SK-N-SH (cell line): Measurements from ENCODE around the gene RAG2. TPM values are rescaled to one million over a fixed set of nuclear protein-coding genes. Genes with fewer than 3 reads are reported as not detected.

Experiments used
- CTCF ChIA-PET: fragments of 300-600, 350-600 bp; formaldehyde crosslinking; extraction: SDS; loops from one replicate; lab custom pipeline; 2021; lab: Yijun Ruan, JAX
- POLR2A ChIA-PET: fragments of 350-600 bp; sonication (Branson Sonifier 250); formaldehyde crosslinking; extraction: SDS; loops from one replicate; lab custom pipeline; 2020; ENCODE audit warnings: antibody characterized with exemption, inconsistent platforms; lab: Yijun Ruan, JAX
- DNase-seq: peaks from one replicate; pipeline ENCODE4 v3.0.0; 2012
- H2AFZ ChIP-seq: fragments of 200-600 bp; sonication (generic); 2 replicates; pipeline ENCODE4 v1.8.1; 2016; ENCODE audit warnings: antibody characterized with exemption, mild to moderate bottlenecking, low read depth
- H3F3A ChIP-seq: fragments of 200-600 bp; sonication (generic); replicated peaks from 2 replicates; pipeline ENCODE3; 2016; ENCODE audit warnings: antibody characterized with exemption, mild to moderate bottlenecking; ENCODE audit not compliant: insufficient read depth
- H3K27ac ChIP-seq, 2 experiments: fragments of 200-500 bp in 1 of 2; fragments of 200-600 bp in 1 of 2; sonication (Bioruptor generic) in 1 of 2; sonication (generic), shearing (Covaris generic) in 1 of 2; 2 replicates each; pipeline versions ENCODE4 v1.5.1 to v1.6.1; 2014 to 2016; ENCODE audit warnings: low read depth in 2 of 2, inconsistent platforms in 1 of 2, low read length in 1 of 2, mild to moderate bottlenecking in 1 of 2, mixed read lengths in 1 of 2
- H3K27me3 ChIP-seq: fragments of 200-600 bp; sonication (generic), shearing (Covaris generic); 2 replicates; pipeline ENCODE4 v1.6.1; 2016; ENCODE audit warnings: mixed run types; ENCODE audit not compliant: insufficient read depth
- H3K36me3 ChIP-seq, 2 experiments: fragments of 200-500 bp in 1 of 2; fragments of 200-600 bp in 1 of 2; sonication (Bioruptor generic) in 1 of 2; sonication (generic) in 1 of 2; replicated peaks in 1 of 2; 2 replicates each; pipeline versions ENCODE3 to v1.5.1; 2014 to 2016; ENCODE audit warnings: low read length in 1 of 2, mild to moderate bottlenecking in 1 of 2; ENCODE audit not compliant: insufficient read depth in 2 of 2, control insufficient read depth in 1 of 2
- H3K4me1 ChIP-seq, 2 experiments: fragments of 200-500 bp in 1 of 2; fragments of 200-600 bp in 1 of 2; sonication (Bioruptor generic) in 1 of 2; sonication (generic), shearing (Covaris generic) in 1 of 2; 2 replicates each; pipeline versions ENCODE4 v1.5.1 to v1.6.1; 2014 to 2016; ENCODE audit warnings: low read depth in 1 of 2, low read length in 1 of 2, mixed run types in 1 of 2; ENCODE audit not compliant: insufficient read depth in 2 of 2, control insufficient read depth in 1 of 2
- H3K4me2 ChIP-seq: fragments of 200-600 bp; sonication (generic), shearing (Covaris generic); 2 replicates; pipeline ENCODE4 v1.6.1; 2017; ENCODE audit warnings: mixed run types
- H3K4me3 ChIP-seq, 2 experiments: fragments of 200-500 bp in 1 of 2; fragments of 200-600 bp in 1 of 2; sonication (Bioruptor generic) in 1 of 2; sonication (generic), shearing (Covaris generic) in 1 of 2; 2 replicates each; pipeline versions ENCODE4 v1.5.1 to v1.8.1; 2014 to 2016; ENCODE audit warnings: low read depth in 2 of 2, inconsistent platforms in 1 of 2, low read length in 1 of 2, mild to moderate bottlenecking in 1 of 2, mixed read lengths in 1 of 2, moderate library complexity in 1 of 2
- H3K79me2 ChIP-seq: fragments of 200-600 bp; sonication (generic); 2 replicates; pipeline ENCODE4 v1.8.1; 2017; ENCODE audit warnings: mild to moderate bottlenecking; ENCODE audit not compliant: insufficient read depth
- H3K9ac ChIP-seq: fragments of 200-600 bp; sonication (generic); 2 replicates; pipeline ENCODE4 v1.6.1; 2017; ENCODE audit warnings: mixed run types
- H3K9me2 ChIP-seq: fragments of 200-600 bp; sonication (generic); 2 replicates; pipeline ENCODE4 v1.6.1; 2017; ENCODE audit warnings: mixed run types
- H3K9me3 ChIP-seq: fragments of 200-600 bp; sonication (generic); 2 replicates; pipeline ENCODE4 v1.6.1; 2017; ENCODE audit warnings: mixed run types, mild to moderate bottlenecking, moderate library complexity
- H4K20me1 ChIP-seq: fragments of 200-600 bp; sonication (generic); 2 replicates; pipeline ENCODE4 v1.6.1; 2017; ENCODE audit warnings: mild to moderate bottlenecking, mixed run types; ENCODE audit not compliant: insufficient read depth
- EP300 ChIP-seq, 2 experiments: IDR thresholded peaks; 2 replicates each; pipeline versions ENCODE4 v1.4.0 to v1.6.1; 2012; ENCODE audit warnings: borderline replicate concordance in 1 of 2, low read depth in 1 of 2, low read length in 1 of 2
- EZH2phosphoT487 ChIP-seq: fragments of 200-600 bp; sonication (generic); IDR thresholded peaks from 2 replicates; pipeline ENCODE4 v1.6.1; 2017; ENCODE audit warnings: low read depth, mixed run types, mild to moderate bottlenecking, antibody characterized with exemption, moderate library complexity, borderline replicate concordance
- FOSL2 ChIP-seq: IDR thresholded peaks from 2 replicates; pipeline ENCODE4 v1.4.0; 2012; ENCODE audit warnings: low read depth, mild to moderate bottlenecking, moderate library complexity, borderline replicate concordance
- FOXJ3 ChIP-seq: sonication (generic); formaldehyde crosslinking; IDR thresholded peaks from 2 replicates; pipeline ENCODE4 v1.5.1; 2020; ENCODE audit warnings: mild to moderate bottlenecking, missing genetic modification reagents
- GATA2 ChIP-seq: sonication (generic); formaldehyde crosslinking; IDR thresholded peaks from 2 replicates; pipeline ENCODE4 v1.5.0; 2020; ENCODE audit warnings: mild to moderate bottlenecking, missing genetic modification reagents
- JUND ChIP-seq: IDR thresholded peaks from 2 replicates; pipeline ENCODE4 v1.4.0; 2012
- MEF2A ChIP-seq: IDR thresholded peaks from 2 replicates; pipeline ENCODE4 v1.4.0; 2012; ENCODE audit warnings: low read depth, borderline replicate concordance
- NFIC ChIP-seq: IDR thresholded peaks from 2 replicates; pipeline ENCODE4 v1.4.0; 2012; ENCODE audit warnings: borderline replicate concordance
- PBX3 ChIP-seq: IDR thresholded peaks from 2 replicates; pipeline ENCODE4; 2012
- REST ChIP-seq: IDR thresholded peaks from 2 replicates; pipeline ENCODE4 v1.6.1; 2012; ENCODE audit warnings: mild to moderate bottlenecking, low read depth, low read length, moderate library complexity
- RXRA ChIP-seq: IDR thresholded peaks from 2 replicates; pipeline ENCODE4 v1.4.0; 2012; ENCODE audit warnings: low read depth, mild to moderate bottlenecking, borderline replicate concordance
- TCF12 ChIP-seq: IDR thresholded peaks from 2 replicates; pipeline ENCODE4 v1.4.0; 2012
- TEAD4 ChIP-seq: IDR thresholded peaks from 2 replicates; pipeline ENCODE4 v1.4.0; 2012; ENCODE audit warnings: mild to moderate bottlenecking, borderline replicate concordance; ENCODE audit not compliant: insufficient read depth
- USF2 ChIP-seq: fragments of 150-350 bp; IDR thresholded peaks from 2 replicates; pipeline ENCODE4 v1.6.1; 2017; ENCODE audit warnings: antibody characterized with exemption, low read length, low read depth, borderline replicate concordance
- WGBS: methylation state at CpG from one replicate; pipeline ENCODE4 v1.1.6; 2017; ENCODE audit warnings: low lambda C conversion rate; 5-methylcytosine and 5-hydroxymethylcytosine counted together
- polyA plus RNA-seq, 3 experiments: library from polyadenylated mRNA; depleted of rRNA; stranded (reverse); fragments of >200 nt; gene quantifications; 2 replicates each; pipeline ENCODE4 v1.2.3, GENCODE V29; 2012

The RAG2 gene
- polyA plus RNA-seq, 1 of the 3 experiments (the other 2 are of a cell fraction) = 0.15 TPM

- H2AFZ ChIP-seq = peak overlapping the region; percentile 8; the same call in 1 of the 2 replicates
- no peak overlapping the region for H3K4me3 ChIP-seq
- 67% methylated on average over 2 of the region's 2 CpGs for WGBS
- no peaks in the 10 kb centered on the region for H3K36me3 ChIP-seq
- no peak for DNase-seq
- TF ChIP-seq FOSL2 (peak; percentile 76; the same call in 1 of the 2 replicates), TCF12 (peak; percentile 60), RXRA (0 out of 2 replicates have a peak, but pooled peaks have one; percentile 22), GATA2 (CRISPR knock-in tag) (no peak), TEAD4 (peak; percentile 78), PBX3 (peak; percentile 77), EZH2phosphoT487 (no peak), EP300 (IDR thresholded peaks at IDR 0.05; ENCODE audit: borderline replicate concordance in 1 of 2, low read depth in 1 of 2, low read length in 1 of 2) (peak in 1 of 2 experiments; percentile 78; a peak in 1 of 4 replicates), USF2 (no peak), REST (no peak), JUND (peak; percentile 83), FOXJ3 (no peak), MEF2A (peak; percentile 58; the same call in 1 of the 2 replicates), NFIC (peak; percentile 62)
- ChIA-PET CTCF (interaction anchor here (1.5 to 5.4 kb wide), 2 partner anchors 12 kb away, joined by 3 to 58 read pairs; partner anchors contain the start of gene RAG1), POLR2A (no interaction called here)
- no peaks in the 10 kb centered on the region for H3K27me3 ChIP-seq
- H3K27ac ChIP-seq = peak overlapping the region; percentile 60 to 87
- no peaks in the 10 kb centered on the region for H3K79me2 ChIP-seq
- no peaks in the 10 kb centered on the region for H3K9me3 ChIP-seq
- H3K4me1 ChIP-seq = peaks cover 23 to 30% of the 10 kb centered on the region in 2 experiments; a peak in 3 of 4 replicates
- H4K20me1 ChIP-seq = no peaks in the 10 kb centered on the region
- no peak overlapping the region for H3K9ac ChIP-seq
- H3K4me2 ChIP-seq = peak overlapping the region; percentile 47
- H3F3A ChIP-seq = peaks cover 5% of the 10 kb centered on the region
- H3K9me2 ChIP-seq = no peaks in the 10 kb centered on the region
These were observed 20.2 kb downstream of the RAG2 start for GRCh38 chr11:36577859-36578258.
